H1 (cell line): ENCODE results near the gene MYBPH. TPM values are rescaled to one million over a fixed set of nuclear protein-coding genes. Genes with fewer than 3 reads are reported as not detected.
A peak's percentile ranks its signal among the peaks of the same experiment; 100 is the strongest.

Source experiments
- CTCF ChIA-PET: fragments of 300-600 bp; sonication (Branson Sonifier 250); formaldehyde crosslinking; loops from one replicate; lab custom pipeline; 2021; ENCODE audit not compliant: partially characterized antibody; lab: Charles Lee
- POLR2A ChIA-PET: fragments of 300-600 bp; sonication (Branson Sonifier 250); formaldehyde crosslinking; loops from one replicate; lab custom pipeline; 2021; ENCODE audit warnings: inconsistent platforms; ENCODE audit not compliant: partially characterized antibody; lab: Charles Lee
- DNase-seq, 2 experiments: peaks; one replicate each; pipeline versions ENCODE4 v3.0.0 to v3.0.0-alpha.2; 2010 to 2022; ENCODE audit warnings: low spot score in 2 of 2, low read depth in 1 of 2, mixed read lengths in 1 of 2
- FAIRE-seq: peaks from 2 replicates; lab custom pipeline; 2011; peaks lifted over from hg19 to GRCh38; lab: Jason Lieb, UNC
- H2AFZ ChIP-seq: 2 replicates; pipeline ENCODE4 v1.8.1; 2012; ENCODE audit warnings: low read length, inconsistent platforms
- H2AK5ac ChIP-seq: 2 replicates; pipeline ENCODE4 v1.6.1; 2013; ENCODE audit warnings: low read depth, low read length
- H2BK120ac ChIP-seq: replicated peaks from 2 replicates; pipeline ENCODE3; 2013; ENCODE audit warnings: low read depth, low read length, inconsistent platforms
- H2BK12ac ChIP-seq: 2 replicates; pipeline ENCODE4 v1.6.1; 2013; ENCODE audit warnings: low read depth, low read length
- H2BK15ac ChIP-seq: 2 replicates; pipeline ENCODE4 v1.6.1; 2013; ENCODE audit warnings: low read length
- H2BK20ac ChIP-seq: 2 replicates; pipeline ENCODE4 v1.6.1; 2013; ENCODE audit warnings: low read length
- H2BK5ac ChIP-seq: 2 replicates; pipeline ENCODE4 v1.6.1; 2013; ENCODE audit warnings: low read depth, low read length
- H3K14ac ChIP-seq: 2 replicates; pipeline ENCODE4 v1.6.1; 2013; ENCODE audit warnings: inconsistent platforms; ENCODE audit not compliant: insufficient read length
- H3K18ac ChIP-seq: 2 replicates; pipeline ENCODE4 v1.6.1; 2013; ENCODE audit warnings: low read length; ENCODE audit errors: extremely low read depth
- H3K23ac ChIP-seq: 2 replicates; pipeline ENCODE4 v1.6.1; 2013; ENCODE audit warnings: inconsistent platforms; ENCODE audit not compliant: insufficient read length
- H3K23me2 ChIP-seq: 2 replicates; pipeline ENCODE4 v1.6.1; 2013; ENCODE audit warnings: low read depth, low read length
- H3K27ac ChIP-seq: 2 replicates; pipeline ENCODE4 v1.6.1; 2011; ENCODE audit warnings: low read depth, low read length, inconsistent platforms
- H3K27me3 ChIP-seq, 4 experiments: replicated peaks in 1 of 4; 1 replicate in 1 of 4; 2 replicates in 3 of 4; pipeline versions ENCODE4 v1.6.1 to v1.8.1; 2011 to 2013; ENCODE audit warnings: low read length in 3 of 4, mild to moderate bottlenecking in 3 of 4, inconsistent platforms in 2 of 4, mixed read lengths in 2 of 4, moderate library complexity in 1 of 4; ENCODE audit not compliant: control insufficient read depth in 3 of 4, insufficient read depth in 3 of 4; ENCODE audit errors: extremely low read depth in 1 of 4
- H3K36me3 ChIP-seq, 4 experiments: 2 replicates each; pipeline versions ENCODE4 v1.6.1 to v1.8.1; 2011 to 2013; ENCODE audit warnings: mild to moderate bottlenecking in 4 of 4, low read length in 3 of 4, moderate library complexity in 2 of 4, control low read depth in 1 of 4, inconsistent platforms in 1 of 4; ENCODE audit not compliant: insufficient read depth in 4 of 4, control insufficient read depth in 2 of 4
- H3K4ac ChIP-seq: replicated peaks from 2 replicates; pipeline ENCODE3; 2013; ENCODE audit warnings: low read length, low read depth, mixed read lengths, inconsistent platforms; ENCODE audit not compliant: insufficient read length
- H3K4me1 ChIP-seq, 4 experiments: replicated peaks in 1 of 4; 1 replicate in 1 of 4; 2 replicates in 3 of 4; pipeline versions ENCODE4 v1.6.1 to v1.8.1; 2011 to 2013; ENCODE audit warnings: low read length in 3 of 4, inconsistent platforms in 2 of 4, mixed read lengths in 1 of 4; ENCODE audit not compliant: insufficient read depth in 4 of 4, control insufficient read depth in 3 of 4
- H3K4me2 ChIP-seq, 2 experiments: 2 replicates each; pipeline versions ENCODE4 v1.6.1 to v1.8.1; 2011 to 2013; ENCODE audit warnings: low read depth in 2 of 2, low read length in 2 of 2, control low read depth in 1 of 2, inconsistent platforms in 1 of 2, mild to moderate bottlenecking in 1 of 2; ENCODE audit not compliant: insufficient read depth in 1 of 2
- H3K4me3 ChIP-seq, 4 experiments: fragments of 200-600, 300-600 bp in 1 of 4; sonication (generic), shearing (Covaris generic), sonication (Bioruptor Twin) in 1 of 4; 2 replicates each; pipeline versions ENCODE4 v1.5.1 to v1.8.1; 2011 to 2016; ENCODE audit warnings: low read length in 4 of 4, low read depth in 3 of 4, control low read depth in 2 of 4, inconsistent platforms in 2 of 4, mild to moderate bottlenecking in 2 of 4, mixed read lengths in 1 of 4, moderate library complexity in 1 of 4; ENCODE audit not compliant: insufficient read depth in 2 of 4; ENCODE audit errors: extremely low read depth in 1 of 4
- H3K56ac ChIP-seq: replicated peaks from 2 replicates; pipeline ENCODE3; 2013; ENCODE audit warnings: low read depth, mild to moderate bottlenecking, mixed read lengths, low read length, inconsistent platforms; ENCODE audit not compliant: insufficient read length
- H3K79me1 ChIP-seq: 2 replicates; pipeline ENCODE4 v1.6.1; 2013; ENCODE audit warnings: low read depth, low read length, control low read depth
- H3K79me2 ChIP-seq, 2 experiments: 2 replicates each; pipeline versions ENCODE4 v1.6.1 to v1.8.1; 2012 to 2013; ENCODE audit warnings: low read length in 2 of 2, mild to moderate bottlenecking in 2 of 2, inconsistent platforms in 1 of 2; ENCODE audit not compliant: insufficient read depth in 2 of 2, control insufficient read depth in 1 of 2
- H3K9ac ChIP-seq, 4 experiments: replicated peaks in 1 of 4; 1 replicate in 1 of 4; 2 replicates in 3 of 4; pipeline versions ENCODE4 v1.6.1 to v1.8.1; 2011 to 2013; ENCODE audit warnings: low read depth in 3 of 4, low read length in 3 of 4, control low read depth in 2 of 4, mild to moderate bottlenecking in 2 of 4, moderate library complexity in 2 of 4, inconsistent platforms in 1 of 4; ENCODE audit errors: extremely low read depth in 1 of 4
- H3K9me3 ChIP-seq, 2 experiments: 2 replicates each; pipeline versions ENCODE4 v1.6.1 to v1.8.1; 2012 to 2013; ENCODE audit warnings: mild to moderate bottlenecking in 2 of 2, moderate library complexity in 2 of 2, control low read depth in 1 of 2, inconsistent platforms in 1 of 2, low read depth in 1 of 2, low read length in 1 of 2, mixed read lengths in 1 of 2; ENCODE audit not compliant: insufficient read depth in 2 of 2
- H4K20me1 ChIP-seq, 2 experiments: replicated peaks in 1 of 2; 2 replicates each; pipeline versions ENCODE3 to v1.8.1; 2011 to 2013; ENCODE audit warnings: inconsistent platforms in 2 of 2, low read length in 2 of 2, mild to moderate bottlenecking in 1 of 2; ENCODE audit not compliant: insufficient read depth in 2 of 2, control insufficient read depth in 1 of 2
- H4K5ac ChIP-seq: 2 replicates; pipeline ENCODE4 v1.6.1; 2013; ENCODE audit warnings: low read length, low read depth, mixed read lengths, inconsistent platforms; ENCODE audit not compliant: insufficient read length
- H4K8ac ChIP-seq: 2 replicates; pipeline ENCODE4 v1.8.0; 2013; ENCODE audit warnings: mild to moderate bottlenecking, moderate library complexity, low read length, inconsistent platforms; ENCODE audit not compliant: insufficient read depth; ENCODE audit errors: extremely low read depth
- H4K91ac ChIP-seq: replicated peaks from 2 replicates; pipeline ENCODE3; 2013; ENCODE audit warnings: low read length, mixed read lengths, inconsistent platforms; ENCODE audit not compliant: insufficient read length
- CBX8 ChIP-seq: fragments of 300-800, 300-1000 bp; sonication (generic); IDR thresholded peaks from 2 replicates; pipeline ENCODE4 v1.7.1; 2016; ENCODE audit warnings: low read depth, low read length, borderline replicate concordance
- CEBPB ChIP-seq: IDR thresholded peaks from 2 replicates; pipeline ENCODE4 v1.6.1; 2012; ENCODE audit warnings: low read depth, low read length
- EP300 ChIP-seq, 2 experiments: IDR thresholded peaks; 1 replicate in 1 of 2; 2 replicates in 1 of 2; pipeline ENCODE4 v1.6.1; 2011 to 2012; ENCODE audit warnings: low read depth in 2 of 2, low read length in 2 of 2, mild to moderate bottlenecking in 2 of 2, borderline replicate concordance in 1 of 2, inconsistent platforms in 1 of 2, moderate library complexity in 1 of 2
- JUN ChIP-seq: IDR thresholded peaks from 2 replicates; pipeline ENCODE4 v1.6.1; 2011; ENCODE audit warnings: low read depth, mild to moderate bottlenecking, improper control_type of control experiment, low read length
- JUND ChIP-seq: IDR thresholded peaks from 2 replicates; pipeline ENCODE4 v1.6.1; 2011; ENCODE audit warnings: mild to moderate bottlenecking, improper control_type of control experiment, low read length
- NANOG ChIP-seq: IDR thresholded peaks from 2 replicates; pipeline ENCODE4 v1.6.1; 2011; ENCODE audit warnings: low read length, low read depth, mild to moderate bottlenecking, inconsistent platforms; ENCODE audit not compliant: insufficient read depth, poor library complexity, severe bottlenecking
- POLR2A ChIP-seq, 2 experiments: IDR thresholded peaks; 1 replicate in 1 of 2; 2 replicates in 1 of 2; pipeline ENCODE4 v1.6.1; 2011; ENCODE audit warnings: low read depth in 2 of 2, low read length in 2 of 2, mild to moderate bottlenecking in 2 of 2; ENCODE audit errors: control extremely low read depth in 1 of 2
- RFX5 ChIP-seq: IDR thresholded peaks from 2 replicates; pipeline ENCODE4 v1.6.1; 2011; ENCODE audit warnings: low read depth, low read length, improper control_type of control experiment, borderline replicate concordance
- SIN3A ChIP-seq, 2 experiments: IDR thresholded peaks in 1 of 2; conservative IDR thresholded peaks in 1 of 2; 2 replicates each; pipeline ENCODE4 v1.6.1; 2011 to 2012; ENCODE audit warnings: low read length in 2 of 2, improper control_type of control experiment in 1 of 2, low read depth in 1 of 2, mild to moderate bottlenecking in 1 of 2
- SP1 ChIP-seq: IDR thresholded peaks from 2 replicates; pipeline ENCODE4 v1.6.1; 2011; ENCODE audit warnings: low read depth, low read length
- SP4 ChIP-seq: IDR thresholded peaks from 2 replicates; pipeline ENCODE4 v1.6.1; 2012; ENCODE audit warnings: low read length, inconsistent platforms
- SRF ChIP-seq: IDR thresholded peaks from 2 replicates; pipeline ENCODE4 v1.6.1; 2011; ENCODE audit warnings: mild to moderate bottlenecking, low read depth, low read length, moderate library complexity
- WGBS, 2 experiments: shearing (Covaris generic) in 1 of 2; methylation state at CpG; one replicate each; pipeline versions ENCODE4 v1.1.6 to v1.1.7; 2013 to 2015; ENCODE audit warnings: low lambda C conversion rate in 2 of 2, mixed read lengths in 2 of 2, inconsistent platforms in 1 of 2, low coverage in 1 of 2, missing lambda C conversion rate in 1 of 2; ENCODE audit not compliant: insufficient replicate concordance in 2 of 2, insufficient coverage in 1 of 2, insufficient read length in 1 of 2; ENCODE audit errors: extremely low coverage in 1 of 2, missing lambda C conversion rate in 1 of 2; 5-methylcytosine and 5-hydroxymethylcytosine counted together
- polyA plus RNA-seq, 7 experiments: library from polyadenylated mRNA; depleted of rRNA in 3 of 7; stranded (reverse) in 5 of 7; unstranded in 2 of 7; fragments of >200 nt in 5 of 7; fragments of 200-250 nt in 2 of 7; gene quantifications; 1 replicate in 5 of 7; 2 replicates in 1 of 7; 4 replicates in 1 of 7; pipeline versions ENCODE4 v1.2.1 to v1.2.3, GENCODE V29; 2011 to 2013; ENCODE audit warnings: missing spikeins in 2 of 7, mixed read lengths in 2 of 7
- total RNA-seq: library from RNA; stranded (reverse); fragmentation: NEBNext Ultra II Directional; extraction: Animal tissue kit (Norgen Biotek cat#: 25700); gene quantifications from 2 replicates; pipeline ENCODE4 v1.2.1, GENCODE V29; 2021
- TF ChIP-seq, protein P1 (sequence below): IDR thresholded peaks from 2 replicates; pipeline ENCODE4 v1.6.1; 2011; ENCODE audit warnings: low read length, improper control_type of control experiment

The MYBPH gene
- total and polyA plus RNA-seq, 2 of the 8 experiments (the other 6 are each of a cell fraction or from before 2014, with no cell fraction given) = not detected

- H4K5ac ChIP-seq = no peak overlapping the region
- no peaks in the 10 kb centered on the region for H3K79me1 ChIP-seq
- no peak overlapping the region for H3K56ac ChIP-seq
- H3K27ac ChIP-seq = no peak overlapping the region
- H3K9ac ChIP-seq = no peak overlapping the region
- no peaks in the 10 kb centered on the region; the same call in 1 of the 2 replicates for H3K23me2 ChIP-seq
- H2BK12ac ChIP-seq = no peak overlapping the region
- 0 out of 2 replicates have a peak overlapping the region, but pooled peaks have one; percentile 41 for H2BK20ac ChIP-seq
- CTCF ChIA-PET = interaction anchor here (0.8 to 49.1 kb wide), 7 partner anchors 9 to 122 kb away, joined by 3 to 1071 read pairs (median 7); partner anchors contain the start of genes ADORA1 and PPFIA4
- WGBS, 2 experiments = 83% methylated on average over 6 of the region's 6 CpGs; no CpG with 5 or more reads in 1 of the 2 experiments
- FAIRE-seq = no peak
- H4K8ac ChIP-seq = no peak overlapping the region
- no peak overlapping the region for H2AFZ ChIP-seq
- DNase-seq = no peak
- no peaks in the 10 kb centered on the region for H3K79me2 ChIP-seq
- peaks cover 5 to 27% (median 12%) of the 10 kb centered on the region in 4 experiments for H3K4me1 ChIP-seq
- H2BK15ac ChIP-seq = peak overlapping the region; percentile 84
- no peak overlapping the region for H3K14ac ChIP-seq
- no peak overlapping the region for H3K4me3 ChIP-seq
- H4K91ac ChIP-seq = no peak overlapping the region
- no peak overlapping the region for H2BK120ac ChIP-seq
- no peak overlapping the region; the same call in 1 of the 2 replicates for H2AK5ac ChIP-seq
- no peak overlapping the region for H3K23ac ChIP-seq
- no peaks in the 10 kb centered on the region for H4K20me1 ChIP-seq
- no peak overlapping the region for H3K4ac ChIP-seq
- no peak overlapping the region for H3K4me2 ChIP-seq
- no peaks in the 10 kb centered on the region for H3K36me3 ChIP-seq
- no peaks in the 10 kb centered on the region for H3K27me3 ChIP-seq
- no peak overlapping the region for H2BK5ac ChIP-seq
- peaks cover 0 to 5% of the 10 kb centered on the region in 2 experiments; a peak in 1 of 4 replicates for H3K9me3 ChIP-seq
- POLR2A ChIA-PET = interaction anchor here (1.2 kb wide), 1 partner anchor 11 kb away, joined by 3 read pairs; no protein-coding TSS in a partner anchor
- H3K18ac ChIP-seq = no peak overlapping the region; the same call in 1 of the 2 replicates
- TF ChIP-seq, protein P1, sequence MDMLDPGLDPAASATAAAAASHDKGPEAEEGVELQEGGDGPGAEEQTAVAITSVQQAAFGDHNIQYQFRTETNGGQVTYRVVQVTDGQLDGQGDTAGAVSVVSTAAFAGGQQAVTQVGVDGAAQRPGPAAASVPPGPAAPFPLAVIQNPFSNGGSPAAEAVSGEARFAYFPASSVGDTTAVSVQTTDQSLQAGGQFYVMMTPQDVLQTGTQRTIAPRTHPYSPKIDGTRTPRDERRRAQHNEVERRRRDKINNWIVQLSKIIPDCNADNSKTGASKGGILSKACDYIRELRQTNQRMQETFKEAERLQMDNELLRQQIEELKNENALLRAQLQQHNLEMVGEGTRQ = no peak
- TF ChIP-seq SIN3A (conservative IDR thresholded peaks at IDR 0.05 in 1 of 2, IDR thresholded peaks at IDR 0.05 in 1 of 2; ENCODE audit: low read depth in 1 of 2, low read length in 2 of 2) (no peak), CBX8 (no peak), RFX5 (no peak), EP300 (IDR thresholded peaks at IDR 0.05; ENCODE audit: borderline replicate concordance in 1 of 2, low read depth in 2 of 2, low read length in 2 of 2) (no peak), SP1 (no peak), CEBPB (no peak), JUND (no peak), SRF (no peak), SP4 (no peak), NANOG (no peak), POLR2A (IDR thresholded peaks at IDR 0.05; ENCODE audit: control extremely low read depth in 1 of 2, low read depth in 2 of 2, low read length in 2 of 2) (no peak), JUN (no peak)
Observed at GRCh38 chr1:203144661-203145060, 31.0 kb downstream of the MYBPH start.
